K562 (cell line): Measurements from ENCODE around the gene PIGM. TPM values are rescaled to one million over a fixed set of nuclear protein-coding genes. Genes with fewer than 3 reads are reported as not detected.

Source experiments
- ATAC-seq: fragments of 200-7000 bp; cut with Tn5 transposase; 3 replicates; pipeline ENCODE4 v1.9.1; 2020; ENCODE audit warnings: moderate library complexity
- BruUV-seq: library from RNA; stranded (reverse); fragments of 400-500 nt; replicated peaks from 2 replicates; lab custom pipeline; 2021; lab: Mats Ljungman, UMichigan
- CTCF ChIA-PET: fragments of 300-600 bp; formaldehyde crosslinking; extraction: SDS; loops from one replicate; lab custom pipeline; 2021; ENCODE audit warnings: low intra/inter-chr PET ratio; lab: Yijun Ruan, JAX
- POLR2A ChIA-PET: fragments of 300-600, 350-650 bp; sonication (Branson Sonifier 250); formaldehyde crosslinking; extraction: SDS; loops from one replicate; lab custom pipeline; 2021; ENCODE audit warnings: antibody characterized with exemption, inconsistent platforms; lab: Yijun Ruan, JAX
- DNase-seq, 4 experiments: peaks; one replicate each; pipeline versions ENCODE4 v3.0.0 to v3.0.0-alpha.2; 2011 to 2018; ENCODE audit warnings: low spot score in 3 of 4, mixed read lengths in 3 of 4; ENCODE audit errors: extremely low read depth in 1 of 4
- FAIRE-seq: peaks from 2 replicates; lab custom pipeline; 2011; peaks lifted over from hg19 to GRCh38; lab: Jason Lieb, UNC
- H2AFZ ChIP-seq: 2 replicates; pipeline ENCODE4 v1.6.0; 2011; ENCODE audit warnings: low read depth, low read length, control low read depth, inconsistent platforms
- H3K27ac ChIP-seq: fragments of 200-600 bp; 3 replicates; pipeline ENCODE4 v1.8.0; 2011; ENCODE audit warnings: low read depth, mild to moderate bottlenecking, control low read depth, inconsistent platforms, low read length, moderate library complexity, mixed read lengths; ENCODE audit errors: extremely low read depth
- H3K27me3 ChIP-seq, 2 experiments: fragments of 300-600 bp in 1 of 2; 2 replicates in 1 of 2; 3 replicates in 1 of 2; pipeline versions ENCODE4 v1.6.0 to v1.8.0; 2011; ENCODE audit warnings: inconsistent platforms in 2 of 2, low read length in 2 of 2, mild to moderate bottlenecking in 1 of 2, mixed read lengths in 1 of 2, moderate library complexity in 1 of 2; ENCODE audit not compliant: control insufficient read depth in 2 of 2, insufficient read depth in 2 of 2
- H3K36me3 ChIP-seq: fragments of 300-600 bp; 3 replicates; pipeline ENCODE4 v1.8.0; 2011; ENCODE audit warnings: mild to moderate bottlenecking, low read length, inconsistent platforms; ENCODE audit not compliant: control insufficient read depth, insufficient read depth
- H3K4me1 ChIP-seq, 2 experiments: fragments of 200-600 bp in 1 of 2; replicated peaks in 1 of 2; 2 replicates in 1 of 2; 3 replicates in 1 of 2; pipeline versions ENCODE4 v1.5.1 to v1.8.0; 2011; ENCODE audit warnings: inconsistent platforms in 2 of 2, low read length in 2 of 2, mild to moderate bottlenecking in 1 of 2, mixed read lengths in 1 of 2, moderate library complexity in 1 of 2; ENCODE audit not compliant: control insufficient read depth in 2 of 2, insufficient read depth in 2 of 2
- H3K4me2 ChIP-seq: 2 replicates; pipeline ENCODE4 v1.6.1; 2011; ENCODE audit warnings: low read length, control low read depth, inconsistent platforms, mixed read lengths; ENCODE audit not compliant: insufficient read depth
- H3K4me3 ChIP-seq: fragments of 200-600 bp; sonication (generic), shearing (Covaris generic); 2 replicates; pipeline ENCODE4 v1.5.1; 2016; ENCODE audit warnings: control low read depth, inconsistent platforms
- H3K79me2 ChIP-seq: fragments of 200-600 bp; 3 replicates; pipeline ENCODE4 v1.8.0; 2011; ENCODE audit warnings: low read length, inconsistent platforms; ENCODE audit not compliant: control insufficient read depth, insufficient read depth
- H3K9ac ChIP-seq, 2 experiments: 2 replicates each; pipeline versions ENCODE4 v1.6.0 to v1.6.1; 2011; ENCODE audit warnings: low read depth in 2 of 2, low read length in 2 of 2, control low read depth in 1 of 2, inconsistent platforms in 1 of 2, mild to moderate bottlenecking in 1 of 2, mixed read lengths in 1 of 2; ENCODE audit not compliant: insufficient read depth in 1 of 2
- H3K9me1 ChIP-seq: one replicate; pipeline ENCODE4 v1.6.0; 2011; ENCODE audit warnings: inconsistent platforms, mild to moderate bottlenecking, low read length, moderate library complexity; ENCODE audit not compliant: control insufficient read depth, insufficient read depth
- H3K9me3 ChIP-seq: replicated peaks from 2 replicates; pipeline ENCODE4 v1.5.1; 2011; ENCODE audit warnings: low read depth, low read length, inconsistent platforms; ENCODE audit not compliant: control insufficient read depth, insufficient read depth
- H4K20me1 ChIP-seq: replicated peaks from 2 replicates; pipeline ENCODE4 v1.6.1; 2011; ENCODE audit warnings: low read length, inconsistent platforms, mixed read lengths; ENCODE audit not compliant: control insufficient read depth, insufficient read depth
- ARID3A ChIP-seq: IDR thresholded peaks from 2 replicates; pipeline ENCODE4 v1.6.1; 2012; ENCODE audit warnings: low read depth, low read length, improper control_type of control experiment, borderline replicate concordance
- EP400 ChIP-seq: fragments of 450-650 bp; IDR thresholded peaks from 2 replicates; pipeline ENCODE4 v1.6.1; 2017; ENCODE audit warnings: antibody characterized with exemption, mild to moderate bottlenecking, moderate library complexity
- MITF ChIP-seq: IDR thresholded peaks from 2 replicates; pipeline ENCODE4 v1.6.1; 2014; ENCODE audit warnings: antibody characterized with exemption
- ZNF217 ChIP-seq: sonication (generic); formaldehyde crosslinking; IDR thresholded peaks from 2 replicates; pipeline ENCODE4 v1.8.0; 2022; ENCODE audit warnings: mild to moderate bottlenecking, missing genetic modification reagents
- ZNF277 ChIP-seq: fragments of 250-450 bp; sonication (Bioruptor Pico); IDR thresholded peaks from 2 replicates; pipeline ENCODE4 v1.8.0; 2022; ENCODE audit warnings: inconsistent platforms, mild to moderate bottlenecking, moderate library complexity, borderline replicate concordance
- ZNF316 ChIP-seq: fragments of 450-650 bp; IDR thresholded peaks from 2 replicates; pipeline ENCODE4 v1.6.1; 2016
- WGBS: fragments of 100-300 bp; shearing (Covaris generic); methylation state at CpG from one replicate; pipeline ENCODE4 v1.1.6; 2016; ENCODE audit warnings: low coverage, mixed read lengths; ENCODE audit not compliant: insufficient coverage; ENCODE audit errors: missing lambda C conversion rate; 5-methylcytosine and 5-hydroxymethylcytosine counted together
- in situ Hi-C: fragments of 300-500 bp; cut with MboI; formaldehyde crosslinking; loops from 4 replicates; pipeline ENCODE4 v1.15.0; 2018; ENCODE audit warnings: inconsistent platforms, mixed read lengths
- intact Hi-C: fragments of 100-400 bp; cut with micrococcal nuclease; formaldehyde crosslinking; loops from 2 replicates; pipeline ENCODE4 v1.14.2; 2022
- polyA plus RNA-seq, 8 experiments: library from polyadenylated mRNA; depleted of rRNA in 4 of 8; stranded (reverse) in 5 of 8; unstranded in 3 of 8; fragments of >200 nt; fragmentation: Nextera tagmentation in 2 of 8; fragmentation: Illumina TruSeq in 1 of 8; extraction: Ambion mirVana in 2 of 8; extraction: Trizol in 1 of 8; gene quantifications; 2 replicates each; pipeline versions ENCODE4 v1.2.1 to v1.2.3, GENCODE V29; 2011 to 2014; ENCODE audit warnings: inconsistent platforms in 1 of 8, missing spikeins in 1 of 8
- total RNA-seq, 7 experiments: library from RNA; depleted of rRNA in 6 of 7; stranded (reverse); fragments of >200 nt in 6 of 7; fragmentation: Illumina TruSeq in 2 of 7; extraction: Trizol in 2 of 7; gene quantifications; 2 replicates each; pipeline versions ENCODE4 v1.2.1 to v1.2.3, GENCODE V29; 2011 to 2021; ENCODE audit warnings: low replicate concordance in 1 of 7

The PIGM gene
- total and polyA plus RNA-seq, 9 of the 15 experiments (the other 6 are each of a cell fraction or from before 2014, with no cell fraction given), result 2.6 to 6.7 (median 4.3) TPM

GRCh38 chr1:160005070-160005469 is 26.7 kb downstream of the PIGM start:
- H2AFZ ChIP-seq, result no peak overlapping the region
- 2% methylated on average over 4 of the region's 4 CpGs for WGBS
- H3K9me3 ChIP-seq, result no peaks in the 10 kb centered on the region
- H4K20me1 ChIP-seq, result no peaks in the 10 kb centered on the region
- H3K9ac ChIP-seq, result no peak overlapping the region
- no peak overlapping the region for H3K27ac ChIP-seq
- in situ Hi-C loops (loop anchor here (5.0 kb wide), 2 partner anchors 68 to 208 kb away; no protein-coding TSS in a partner anchor), intact Hi-C loops (loop anchor here (5.0 kb wide), 1 partner anchor 223 kb away; the partner anchor contains the start of gene DUSP23)
- H3K27me3 ChIP-seq, result no peaks in the 10 kb centered on the region
- no peaks in the 10 kb centered on the region for H3K36me3 ChIP-seq
- no peaks in the 10 kb centered on the region for H3K4me1 ChIP-seq
- no peak for ATAC-seq
- TF ChIP-seq ZNF217 (CRISPR knock-in tag) (no peak), EP400 (no peak), ARID3A (no peak), MITF (no peak), ZNF277 (no peak), ZNF316 (no peak)
- no TSS peak for BruUV-seq
- H3K9me1 ChIP-seq, result no peaks in the 10 kb centered on the region
- DNase-seq, result no peak
- ChIA-PET CTCF (interaction anchor here (0.7 to 4.7 kb wide), 4 partner anchors 68 to 224 kb away, joined by 3 to 75 read pairs (median 24); partner anchors contain the start of gene DUSP23), POLR2A (no interaction called here)
- H3K4me2 ChIP-seq, result no peak overlapping the region
- no peaks in the 10 kb centered on the region for H3K79me2 ChIP-seq
- FAIRE-seq, result no peak
- H3K4me3 ChIP-seq, result no peak overlapping the region
